NCI-H1105 (cell line): ENCODE data around the gene ACTN4.

Experiments used
- DNase-seq: peaks from one replicate; lab custom pipeline; 2025; lab: John Stamatoyannopoulos, UW

ACTN4 gene

GRCh38 chr19:38661136-38661535, 13.7 kb downstream of the ACTN4 start:
- DNase-seq, result no peak

- no peak for DNase-seq
Measured at GRCh38 chr19:38661996-38662395, 14.5 kb downstream of the ACTN4 start.

DNA sequence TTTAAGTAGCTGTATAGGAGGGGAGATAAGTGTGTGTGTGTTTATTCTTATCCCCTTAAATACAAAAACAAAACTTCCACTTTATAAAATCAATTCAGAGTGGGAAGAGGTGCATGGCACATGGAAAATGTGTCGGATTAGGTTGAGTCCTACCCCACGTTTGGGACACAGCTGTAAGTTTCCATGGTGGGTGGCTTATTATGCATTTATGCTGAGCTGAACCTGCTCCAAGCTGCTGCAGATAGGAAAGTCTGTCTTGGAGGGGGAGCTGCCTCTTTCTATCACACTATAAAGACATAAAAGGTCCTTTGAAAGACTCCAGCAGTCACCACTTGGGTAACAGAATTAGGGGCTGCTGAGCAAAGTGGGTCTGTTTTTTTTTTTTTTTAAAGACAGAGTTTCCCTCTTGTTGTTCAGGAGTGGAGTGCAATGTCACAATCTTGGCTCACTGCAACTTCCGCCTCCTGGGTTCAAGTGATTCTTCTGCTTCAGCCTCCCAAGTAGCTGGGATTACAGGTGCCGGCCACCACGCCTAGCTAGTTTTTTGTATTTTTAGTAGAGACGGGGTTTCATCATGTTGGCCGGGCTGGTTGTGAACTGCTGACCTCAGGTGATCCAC, 15.2 kb downstream of the ACTN4 start:
- no peak for DNase-seq

- no peak for DNase-seq
Measured at GRCh38 chr19:38663156-38663651, 15.8 kb downstream of the ACTN4 start.

- DNase-seq, result no peak
Measured at GRCh38 chr19:38663957-38664502, 16.6 kb downstream of the ACTN4 start.

DNA sequence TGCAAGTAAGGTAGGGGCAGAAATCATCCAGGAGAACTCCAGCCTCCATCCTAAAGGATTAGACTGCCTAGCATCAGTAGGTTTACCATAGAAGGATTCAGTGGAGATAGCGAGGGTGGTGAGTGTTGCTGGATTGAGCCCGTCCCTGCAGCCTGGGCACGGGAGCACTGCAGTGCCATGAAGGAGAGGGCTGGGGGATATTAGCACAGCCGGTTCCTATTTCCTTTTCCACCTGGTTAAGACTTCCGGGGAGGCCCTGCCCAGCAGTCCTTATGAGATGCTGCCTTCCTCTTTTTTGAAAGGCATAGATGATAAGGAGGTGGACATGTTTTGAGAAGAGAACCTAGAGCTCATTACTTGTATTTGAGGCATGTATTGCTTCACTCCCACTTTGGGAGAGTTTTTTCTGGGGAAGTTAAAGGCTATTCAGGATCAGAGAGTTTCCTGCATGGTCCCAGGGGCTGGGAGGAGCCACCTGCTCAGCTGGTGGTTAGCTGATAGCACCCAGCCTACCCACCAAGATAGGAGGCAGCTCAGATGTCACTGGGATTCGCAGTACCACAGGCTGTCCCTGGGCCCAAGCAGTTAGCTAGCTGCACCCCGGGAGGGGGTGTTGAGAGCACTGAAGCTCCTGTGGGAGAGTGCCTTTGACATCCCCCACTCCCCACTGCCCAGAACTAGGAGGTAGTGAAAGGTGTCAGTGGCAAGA, 17.2 kb downstream of the ACTN4 start:
- DNase-seq, result no peak

DNA sequence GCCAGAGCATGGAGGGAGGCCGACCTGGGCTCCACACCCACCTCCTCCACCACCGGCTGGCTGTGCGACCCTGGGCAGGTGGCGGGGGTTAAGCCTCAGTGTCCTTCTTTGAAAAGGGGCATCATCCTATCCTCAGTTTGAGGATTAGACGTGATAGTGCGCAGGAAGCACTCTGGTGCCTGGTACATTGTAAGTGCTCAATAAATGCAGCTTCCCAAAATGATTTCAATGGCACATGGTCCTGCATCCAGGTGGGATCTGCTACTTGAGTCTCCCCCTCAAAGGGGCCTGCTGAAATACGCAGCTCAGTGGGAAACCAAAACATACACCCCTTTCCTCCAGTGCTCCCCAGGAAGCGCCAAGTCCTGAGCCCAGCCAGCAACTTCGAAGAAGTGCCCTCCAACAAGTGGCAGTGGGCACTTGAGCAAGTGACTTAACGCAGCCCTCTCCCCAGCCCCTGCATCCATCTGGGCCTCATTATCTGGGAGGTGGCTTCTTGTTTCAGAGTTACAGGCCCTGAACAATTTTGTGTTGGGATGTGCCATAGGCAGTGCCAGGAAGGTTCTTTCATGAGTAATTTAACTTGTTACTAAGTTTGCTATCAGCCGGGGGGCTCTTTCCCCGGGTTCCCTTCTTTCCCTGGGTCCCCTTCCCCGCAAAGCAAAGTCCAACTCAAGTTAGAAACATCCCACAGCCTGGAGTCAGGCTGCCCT, 17.9 kb downstream of the ACTN4 start:
- no peak for DNase-seq

- no peak for DNase-seq
Measured at GRCh38 chr19:38665950-38666662, 18.7 kb downstream of the ACTN4 start.

DNA sequence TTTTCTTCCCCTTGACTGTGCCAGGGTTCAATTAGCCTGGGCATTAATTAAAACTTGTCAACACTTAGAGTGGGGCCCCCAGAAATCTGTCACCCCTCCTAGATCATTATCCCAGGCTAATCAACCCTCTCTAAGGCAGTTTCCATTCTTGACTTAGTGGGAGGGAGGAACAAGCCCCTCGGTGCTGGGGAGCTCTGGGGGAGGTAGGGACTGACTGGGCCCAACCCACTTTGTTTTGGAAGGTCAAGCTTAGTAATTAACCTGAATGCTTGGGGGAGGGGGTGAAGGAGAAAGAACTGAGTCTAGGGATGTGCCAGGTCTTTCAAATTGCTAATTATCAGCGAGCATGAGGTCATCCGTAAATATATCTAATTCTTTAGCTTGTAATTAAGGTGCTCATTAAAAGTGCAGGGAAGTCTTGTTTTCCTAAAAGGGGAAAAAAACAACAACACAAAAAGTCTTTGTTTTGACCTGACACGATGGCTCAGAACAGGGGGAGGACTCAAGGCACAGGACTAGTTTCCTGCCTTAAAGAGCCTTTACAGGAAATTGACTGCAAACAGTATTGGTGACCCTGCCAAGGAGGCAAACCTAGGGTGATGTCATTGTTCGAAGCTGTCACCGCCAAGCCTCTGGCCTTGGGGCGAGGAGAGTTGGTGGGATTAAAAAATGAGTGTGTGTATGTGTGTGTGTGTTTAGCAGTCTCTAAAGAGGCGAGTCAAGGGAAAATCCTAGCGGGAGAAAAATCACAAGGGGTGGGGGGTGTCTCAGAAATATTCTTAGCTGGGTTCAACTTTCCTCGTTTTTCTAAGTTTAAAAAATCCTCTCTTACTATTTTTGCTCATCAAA, 19.4 kb downstream of the ACTN4 start:
- no peak for DNase-seq

DNA sequence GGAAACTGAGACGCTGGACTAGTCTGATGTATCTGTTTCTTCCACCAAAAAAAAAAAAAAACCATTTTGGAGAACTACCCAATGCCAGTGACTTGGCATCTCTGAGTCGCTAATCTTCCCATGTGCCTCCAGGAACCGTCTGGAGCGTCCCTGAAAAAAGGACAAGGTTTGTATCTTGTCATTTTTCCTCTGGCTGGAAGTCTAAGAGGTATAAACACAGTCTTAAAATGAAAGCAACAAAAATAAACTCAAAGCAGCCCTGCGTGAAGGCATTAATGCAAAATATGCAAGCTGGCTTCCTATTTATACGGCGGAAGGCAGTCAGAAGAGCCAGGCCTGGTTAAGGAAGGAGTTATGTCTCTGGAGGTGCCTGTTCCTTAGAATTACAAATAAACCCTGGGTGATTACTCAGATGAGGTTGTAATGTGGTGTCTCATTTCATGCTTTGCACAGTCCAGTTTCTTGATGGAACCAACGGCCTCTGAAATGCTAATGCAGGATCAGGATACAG, 20.3 kb downstream of the ACTN4 start:
- no peak for DNase-seq

GRCh38 chr19:38669552-38669951, 22.1 kb downstream of the ACTN4 start:
- no peak for DNase-seq

DNA sequence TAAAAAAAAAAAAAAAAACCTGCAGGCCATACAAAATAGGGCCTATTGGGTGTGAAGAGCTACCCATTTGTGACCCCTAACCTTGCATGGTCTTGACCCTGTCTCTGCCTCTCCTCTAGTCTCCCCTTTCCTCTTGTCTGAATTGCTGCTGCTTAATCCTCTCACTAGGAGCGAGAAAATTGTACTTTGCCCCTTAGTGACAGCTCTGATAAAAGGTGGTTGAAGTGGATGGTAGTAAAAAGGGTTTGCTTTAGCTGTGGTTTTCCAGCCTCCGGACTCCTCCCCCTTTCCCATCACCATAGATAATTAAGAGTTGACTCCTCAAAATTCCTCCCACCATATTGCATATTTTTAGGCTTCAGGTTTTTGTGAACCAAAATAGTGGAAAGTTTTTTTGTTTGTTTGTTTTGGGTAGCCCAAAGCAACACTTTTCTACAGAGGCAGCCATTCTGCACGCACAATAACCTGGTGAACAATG, 23.5 kb downstream of the ACTN4 start:
- DNase-seq, result no peak

DNA sequence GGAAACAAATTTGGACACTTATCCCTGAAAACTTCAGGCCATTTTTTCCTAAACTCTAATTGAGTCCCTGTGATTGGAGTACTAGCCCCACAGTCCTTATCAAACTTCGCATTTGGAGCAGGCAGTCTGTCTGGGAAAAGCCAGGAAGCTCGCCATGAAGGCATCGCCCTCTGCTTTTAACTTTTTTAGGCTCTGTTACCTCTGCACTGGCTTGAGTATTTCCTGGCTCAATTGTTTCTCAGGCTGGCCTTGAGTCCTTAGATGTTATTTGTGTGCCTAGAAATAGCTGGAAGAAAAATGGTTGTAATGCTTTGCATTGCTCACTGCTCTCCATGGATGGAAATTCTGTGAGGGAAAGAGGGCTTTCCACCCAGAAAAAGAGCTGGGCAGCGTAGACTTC, 24.2 kb downstream of the ACTN4 start:
- no peak for DNase-seq

DNA sequence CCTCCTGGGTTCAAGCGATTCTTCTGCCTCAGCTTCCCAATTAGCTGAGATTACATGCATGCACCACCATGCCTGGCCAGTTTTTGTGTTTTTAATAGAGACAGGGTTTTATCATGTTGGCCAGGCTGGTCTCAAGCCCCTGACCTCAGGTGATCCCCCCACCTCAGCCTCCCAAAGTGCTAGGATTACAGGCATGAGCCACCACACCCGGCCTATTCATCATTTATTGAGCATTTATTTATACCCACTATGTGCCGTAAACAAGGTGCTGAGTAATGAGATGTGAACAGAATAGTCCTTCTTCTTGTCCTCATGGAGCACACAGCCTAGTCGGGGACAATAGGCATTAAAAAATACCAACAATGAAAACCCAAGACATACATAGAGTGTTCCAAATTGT, 25.6 kb downstream of the ACTN4 start:
- no peak for DNase-seq

DNA sequence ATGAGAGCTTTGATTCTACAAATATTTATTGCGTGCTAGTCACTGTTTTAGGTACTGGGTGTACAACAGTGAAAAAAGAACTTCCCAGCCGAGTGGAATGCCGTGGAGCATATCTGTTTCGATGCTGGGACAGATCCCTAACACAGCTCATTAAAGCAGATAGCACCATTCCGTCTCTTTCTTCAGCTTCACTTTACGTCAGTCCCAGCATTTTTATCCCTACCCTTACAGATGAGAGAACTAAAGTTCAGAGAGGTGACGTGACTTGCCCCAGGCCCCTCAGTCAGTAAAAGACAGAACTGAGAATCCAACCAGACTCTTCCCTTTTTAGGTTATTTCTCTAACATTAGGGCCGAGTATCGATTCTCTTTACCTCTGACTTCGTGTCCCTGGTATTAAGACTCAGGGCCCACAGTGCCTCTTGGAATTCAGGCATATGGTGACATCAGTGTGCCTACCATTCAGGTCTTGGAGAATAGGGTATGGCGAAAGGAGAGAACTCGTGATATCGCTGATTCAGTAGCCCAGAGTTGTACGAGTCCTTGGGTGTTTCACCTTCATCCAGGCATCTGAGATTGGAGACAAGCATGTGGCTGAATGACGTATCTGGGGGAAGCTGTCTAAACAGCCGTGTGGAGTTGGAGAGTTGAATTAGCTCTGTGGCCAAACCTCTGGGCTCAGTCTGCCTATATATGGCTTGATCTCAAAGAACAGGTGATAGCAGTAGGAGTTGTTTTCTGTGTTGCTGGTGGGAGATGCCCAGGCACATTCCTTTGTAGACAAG, 27.1 kb downstream of the ACTN4 start:
- DNase-seq, result no peak

GRCh38 chr19:38675611-38676010, 28.2 kb downstream of the ACTN4 start:
- DNase-seq, result no peak

- no peak for DNase-seq
Measured at GRCh38 chr19:38676023-38676877, 28.8 kb downstream of the ACTN4 start.

GRCh38 chr19:38676878-38677646, 29.6 kb downstream of the ACTN4 start:
- no peak for DNase-seq
